Measurements from ENCODE around the gene WAC.

The WAC gene

GRCh38 chr10:28533186-28533564, 257 bp downstream of the WAC start:
- no peak for DNase-seq

DNA sequence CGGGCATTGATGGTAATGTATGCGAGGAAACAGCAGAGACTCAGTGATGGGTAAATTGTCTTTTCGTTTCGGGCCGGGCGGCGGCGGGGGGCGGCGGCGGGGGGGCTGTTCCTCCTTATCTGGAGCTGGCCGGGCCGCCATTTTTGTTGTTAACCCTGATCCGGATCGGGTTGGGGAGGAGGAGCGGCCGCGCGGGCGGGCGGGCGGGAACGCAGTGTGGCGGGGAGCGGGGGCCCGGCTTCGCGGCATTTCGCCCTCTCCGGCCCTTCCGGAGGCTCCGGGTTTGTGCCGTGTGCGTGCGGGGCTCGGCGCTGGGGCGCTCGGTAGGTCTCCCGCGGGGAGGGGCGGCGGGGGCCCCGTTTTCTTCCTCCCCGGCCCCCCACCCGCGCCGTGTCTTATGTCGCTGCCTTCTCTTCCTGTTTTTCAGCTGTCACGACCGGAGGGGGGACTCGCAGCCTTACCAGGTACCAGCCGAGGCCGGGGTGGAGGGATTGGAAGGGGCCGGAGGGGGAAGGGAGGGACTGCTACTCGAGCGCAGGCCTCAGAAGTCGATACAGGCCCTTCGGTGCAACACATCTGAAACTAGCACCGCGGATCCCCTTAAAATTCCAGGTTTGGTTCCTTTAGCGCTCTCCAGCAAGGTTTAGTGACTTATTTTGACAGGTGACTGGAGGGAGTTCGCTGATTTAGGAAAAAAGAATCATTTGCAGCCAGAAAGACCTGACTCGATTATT, 820 bp downstream of the WAC start:
- no peak for DNase-seq

GRCh38 chr10:28535846-28536245, 2.9 kb downstream of the WAC start:
- no peak for DNase-seq

DNA sequence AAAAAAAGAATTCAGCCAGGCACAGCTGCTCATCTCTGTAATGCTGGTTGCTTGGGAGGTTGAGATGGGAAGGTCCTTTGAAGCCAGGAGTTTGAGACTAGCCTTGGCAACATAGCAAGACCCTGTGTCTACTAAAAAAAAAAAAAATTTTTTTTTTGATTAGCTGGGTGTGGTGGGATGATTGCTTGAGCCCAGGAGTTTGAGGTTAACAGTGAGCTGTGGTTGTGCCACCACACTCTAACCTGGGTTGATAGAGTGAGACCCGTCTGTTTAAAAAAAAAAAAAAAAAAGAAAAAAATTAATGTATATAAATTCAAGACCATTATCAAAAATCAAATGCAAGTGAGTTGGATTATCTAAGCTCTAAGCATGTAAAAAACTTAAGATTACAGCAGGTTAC, 5.7 kb downstream of the WAC start:
- DNase-seq: no peak

DNA sequence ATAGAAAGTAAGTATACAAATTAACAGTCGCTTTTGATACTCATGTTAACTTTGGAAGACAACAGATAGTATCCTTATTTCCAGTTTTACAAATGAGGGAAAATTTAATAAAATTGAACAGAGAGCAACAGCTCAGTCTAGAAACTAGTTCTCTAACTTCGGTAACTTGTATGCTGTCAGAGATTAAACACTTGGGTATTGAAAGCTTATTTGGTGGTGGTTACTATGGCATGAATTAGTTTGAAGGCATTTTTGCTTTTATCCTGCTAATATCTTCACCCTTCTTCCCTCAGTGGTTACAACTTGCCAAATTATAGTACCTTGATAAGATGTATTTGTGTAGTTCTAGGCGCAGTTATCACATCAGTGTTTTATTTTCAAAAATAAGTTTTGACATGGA, 7.2 kb downstream of the WAC start:
- no peak for DNase-seq

GRCh38 chr10:28541717-28542365, 8.9 kb downstream of the WAC start:
- no peak for DNase-seq

GRCh38 chr10:28542728-28543127, 9.8 kb downstream of the WAC start:
- no peak for DNase-seq

GRCh38 chr10:28544058-28544457, 11.1 kb downstream of the WAC start:
- no peak for DNase-seq

DNA sequence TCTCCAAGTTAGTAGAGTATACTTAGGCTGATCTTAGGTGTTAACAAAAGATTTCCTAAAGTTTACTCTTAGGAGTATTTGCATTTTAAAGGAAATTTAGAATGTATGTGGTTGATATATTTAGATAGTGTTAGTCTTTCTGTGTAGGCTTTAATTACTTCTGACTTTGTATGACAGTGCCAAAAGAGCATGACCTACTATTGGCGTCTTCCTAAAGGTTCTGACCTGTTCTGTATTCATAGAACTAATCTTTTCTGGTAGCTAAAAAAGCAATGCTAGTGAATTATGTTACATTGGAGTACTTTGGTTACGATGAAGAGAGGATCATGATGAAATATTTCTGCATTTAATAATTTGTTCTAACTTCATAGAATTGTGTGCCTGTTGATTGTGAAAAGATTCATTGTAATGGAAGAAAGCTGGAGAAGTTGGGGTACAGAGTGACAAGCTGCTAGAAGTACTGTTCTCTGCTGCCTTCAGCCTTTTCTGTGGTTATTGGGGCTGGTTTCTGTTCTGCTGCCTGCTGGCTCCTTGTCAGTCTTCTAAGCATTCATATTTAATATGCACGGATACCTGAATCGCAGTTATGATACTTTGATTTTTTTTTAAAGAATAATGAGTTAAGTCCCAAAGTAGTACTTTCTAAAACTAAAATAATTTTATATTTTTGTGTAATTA, 13.2 kb downstream of the WAC start:
- no peak for DNase-seq

- DNase-seq: no peak
Measured at GRCh38 chr10:28548781-28549498, 16.0 kb downstream of the WAC start.

- no peak for DNase-seq
Measured at GRCh38 chr10:28551086-28551485, 18.2 kb downstream of the WAC start.

GRCh38 chr10:28552775-28553174, 19.9 kb downstream of the WAC start:
- DNase-seq: no peak

- DNase-seq: no peak
Measured at GRCh38 chr10:28554009-28554408, 21.1 kb downstream of the WAC start.

DNA sequence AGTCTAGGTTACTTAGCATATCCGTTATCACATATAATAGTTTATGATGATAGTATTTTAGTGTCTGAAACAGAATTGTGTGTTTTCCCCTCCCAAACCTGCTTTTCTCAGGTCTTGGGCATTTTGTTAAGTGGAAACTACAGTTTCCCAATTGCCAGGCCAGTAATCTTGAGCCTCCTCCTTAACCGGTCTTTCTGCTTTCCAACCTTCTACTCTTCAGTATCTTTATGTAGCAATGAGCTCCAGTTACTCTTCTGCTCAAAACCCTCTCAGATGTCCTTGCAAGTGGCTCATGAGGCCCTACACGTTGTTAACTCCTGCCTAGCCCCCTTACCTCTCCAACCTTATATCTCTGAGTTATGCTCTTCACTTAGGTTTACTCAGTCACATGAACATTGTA, 22.0 kb downstream of the WAC start:
- no peak for DNase-seq

GRCh38 chr10:28555358-28555757, 22.4 kb downstream of the WAC start:
- no peak for DNase-seq

GRCh38 chr10:28556142-28556541, 23.2 kb downstream of the WAC start:
- no peak for DNase-seq

DNA sequence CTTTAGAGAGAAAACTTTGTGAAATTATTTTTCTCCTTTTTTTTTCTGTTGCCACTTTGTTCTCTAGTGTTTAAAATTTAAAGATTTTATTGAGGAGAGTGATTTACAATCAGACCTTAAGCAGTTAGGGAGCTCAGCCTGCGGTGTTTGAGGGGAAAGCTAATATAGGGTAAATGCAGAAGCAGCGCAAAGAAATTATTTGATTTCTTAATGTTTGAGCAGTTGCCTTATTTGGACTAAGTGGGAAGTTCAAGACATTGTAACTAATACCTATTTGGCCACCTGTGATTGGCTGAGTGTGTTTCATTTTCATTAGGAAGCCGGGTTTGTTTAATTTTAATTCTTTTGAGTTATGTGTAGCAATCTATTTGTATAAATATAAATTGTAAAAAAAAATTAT, 25.3 kb downstream of the WAC start:
- DNase-seq: no peak

DNA sequence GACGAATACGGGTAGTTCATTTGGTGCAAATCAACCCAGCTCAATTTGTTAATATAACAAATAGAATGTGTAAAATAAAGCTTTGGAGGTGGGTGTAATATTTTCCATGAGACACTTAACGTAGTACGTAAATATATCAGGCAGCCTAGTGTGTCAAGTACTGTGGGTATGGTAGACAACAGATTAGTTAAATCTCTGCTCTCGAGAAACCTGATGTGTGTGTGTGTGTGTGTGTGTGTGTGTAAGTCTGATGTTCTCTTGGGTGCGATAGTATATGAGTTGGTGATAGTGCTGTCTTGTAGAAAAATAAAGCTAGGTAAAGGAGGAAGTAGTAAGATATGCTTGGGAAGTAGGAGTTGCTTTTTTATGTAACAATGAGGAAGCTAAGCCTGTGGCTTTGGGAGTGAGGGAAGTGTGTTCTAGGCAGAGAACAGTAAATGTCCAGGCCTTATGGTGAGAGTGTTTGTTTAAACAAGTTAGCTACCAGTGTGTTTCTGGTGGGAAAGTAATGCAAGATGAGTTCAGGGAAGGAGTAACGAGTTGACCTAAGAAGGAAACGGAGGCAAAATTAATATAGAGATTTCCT, 26.1 kb downstream of the WAC start:
- DNase-seq: no peak

DNA sequence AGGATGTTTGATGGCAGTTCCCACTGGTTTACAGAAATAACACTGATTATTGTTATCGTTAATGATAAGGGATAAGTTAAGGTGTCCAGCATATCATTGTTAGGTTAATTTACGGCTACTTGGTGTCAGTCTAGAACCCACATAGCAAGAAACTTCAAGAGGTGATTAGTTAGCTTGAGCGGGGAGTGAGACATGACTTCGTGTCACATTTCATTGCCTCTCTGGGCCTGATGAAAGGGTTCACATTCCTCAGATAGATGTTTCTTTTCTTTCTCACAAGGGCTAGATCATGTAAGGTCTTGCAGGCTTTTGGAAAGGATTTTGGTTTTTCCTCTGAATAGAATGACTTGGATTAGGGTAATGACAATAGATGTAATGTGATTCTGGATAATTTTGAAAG, 26.7 kb downstream of the WAC start:
- peak; percentile 64 for DNase-seq

DNA sequence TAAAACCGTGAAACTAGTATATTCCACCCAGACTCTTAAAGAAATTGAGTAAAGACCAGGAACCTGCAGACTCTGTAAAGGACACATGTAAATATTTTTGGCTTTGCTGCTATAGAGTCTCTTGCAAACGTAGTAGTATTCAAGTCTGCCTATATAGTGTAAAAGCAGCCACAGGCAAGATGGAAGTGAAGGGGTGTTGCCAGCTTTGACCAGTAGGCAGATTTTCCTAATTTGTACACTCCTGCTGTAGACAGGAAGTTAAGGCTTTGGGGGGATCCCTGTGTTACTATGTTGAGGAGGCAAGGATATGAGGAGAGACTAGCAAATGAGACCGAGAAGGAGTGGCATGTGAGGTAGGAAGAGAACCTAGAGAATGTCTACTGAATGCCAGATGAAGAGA, 27.7 kb downstream of the WAC start:
- no peak for DNase-seq

DNA sequence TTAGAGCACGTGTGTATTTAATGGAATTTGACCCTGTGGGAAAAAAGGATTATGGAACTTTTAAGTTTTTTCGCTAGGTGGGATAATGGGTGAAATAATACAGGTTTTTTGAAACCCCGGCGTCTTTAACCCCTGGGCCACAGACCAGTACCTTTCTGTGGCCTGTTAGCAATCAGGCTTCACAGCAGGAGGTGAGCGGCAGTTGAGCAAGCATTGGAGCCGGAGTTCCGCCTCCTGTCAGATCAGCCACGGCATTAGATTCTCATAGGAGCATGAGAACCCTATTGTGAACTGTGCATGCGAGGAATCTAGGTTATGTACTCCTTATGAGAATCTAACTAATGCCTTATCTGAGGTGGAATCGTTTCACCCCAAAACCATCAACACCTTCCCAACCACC, 28.6 kb downstream of the WAC start:
- no peak for DNase-seq

DNA sequence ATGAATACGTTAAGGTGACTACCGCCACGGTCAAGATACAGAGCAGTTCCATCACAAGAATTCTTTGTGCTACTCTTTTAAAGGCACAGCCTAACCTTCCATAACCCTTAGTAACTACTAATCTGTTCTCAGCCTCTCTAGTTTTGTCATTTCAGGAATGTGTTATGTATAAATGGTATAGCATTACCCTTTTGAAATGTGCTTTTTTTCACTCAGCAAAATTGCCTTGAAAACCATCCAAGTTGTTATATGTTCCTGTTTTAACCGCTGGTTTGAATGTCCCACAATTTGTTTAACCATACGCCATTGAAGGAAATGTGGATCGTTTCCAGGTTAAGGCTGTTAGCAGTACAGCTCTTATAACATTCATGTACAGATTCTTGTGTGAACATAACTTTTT, 32.0 kb downstream of the WAC start:
- no peak for DNase-seq

- DNase-seq: no peak
Measured at GRCh38 chr10:28566458-28567015, 33.6 kb downstream of the WAC start.
